HG02759 (cell line): ENCODE results near the gene RYR2.
"Not testable (repeated sequence)": the region's sequence is repeated elsewhere in the genome, so short reads cannot be mapped to it uniquely, and the experiment has no call there.

Experiments used
- ATAC-seq: cut with Tn5 transposase; IDR thresholded peaks from one replicate; pipeline ENCODE4 v1.9.1; 2021; ENCODE audit warnings: mild to moderate bottlenecking, moderate library complexity; ENCODE audit not compliant: unreplicated experiment

The RYR2 gene

GRCh38 chr1:237817277-237817676, 775.3 kb downstream of the RYR2 start:
- no peak for ATAC-seq

GRCh38 chr1:237820634-237821033, 778.6 kb downstream of the RYR2 start:
- ATAC-seq = not testable (repeated sequence)

- no peak for ATAC-seq
Observed at GRCh38 chr1:237832858-237833257, 790.9 kb downstream of the RYR2 start.

GRCh38 chr1:237834048-237834447, 792.1 kb downstream of the RYR2 start:
- ATAC-seq = no peak

GRCh38 chr1:237834461-237834860, 792.5 kb downstream of the RYR2 start:
- ATAC-seq = no peak

GRCh38 chr1:237838320-237838719, 796.3 kb downstream of the RYR2 start:
- no peak for ATAC-seq

GRCh38 chr1:237838904-237839534, 797.0 kb downstream of the RYR2 start:
- no peak for ATAC-seq

GRCh38 chr1:237841485-237841884, 799.5 kb downstream of the RYR2 start:
- no peak for ATAC-seq

- not testable (repeated sequence) for ATAC-seq
Observed at GRCh38 chr1:237843516-237843915, 801.5 kb downstream of the RYR2 start.

- peak; percentile 75 for ATAC-seq
Observed at GRCh38 chr1:237851210-237851845, 809.3 kb downstream of the RYR2 start.

- ATAC-seq = no peak
Observed at GRCh38 chr1:237852342-237852741, 810.4 kb downstream of the RYR2 start.

- ATAC-seq = no peak
Observed at GRCh38 chr1:237857455-237857854, 815.5 kb downstream of the RYR2 start.

- ATAC-seq = no peak
Observed at GRCh38 chr1:237858992-237859391, 817.0 kb downstream of the RYR2 start.

- no peak for ATAC-seq
Observed at GRCh38 chr1:237861944-237862343, 820.0 kb downstream of the RYR2 start.

- ATAC-seq = no peak
Observed at GRCh38 chr1:237863234-237863633, 821.2 kb downstream of the RYR2 start.

- peak; percentile 77 for ATAC-seq
Observed at GRCh38 chr1:237864338-237865244, 822.6 kb downstream of the RYR2 start.

GRCh38 chr1:237867380-237867888, 825.5 kb downstream of the RYR2 start:
- ATAC-seq = no peak

- no peak for ATAC-seq
Observed at GRCh38 chr1:237868817-237869600, 827.0 kb downstream of the RYR2 start.

GRCh38 chr1:237873487-237874211, 831.7 kb downstream of the RYR2 start:
- no peak for ATAC-seq

GRCh38 chr1:237875291-237875690, 833.3 kb downstream of the RYR2 start:
- no peak for ATAC-seq
